ENCODE results near the gene ADCK1.

ADCK1 gene

DNA sequence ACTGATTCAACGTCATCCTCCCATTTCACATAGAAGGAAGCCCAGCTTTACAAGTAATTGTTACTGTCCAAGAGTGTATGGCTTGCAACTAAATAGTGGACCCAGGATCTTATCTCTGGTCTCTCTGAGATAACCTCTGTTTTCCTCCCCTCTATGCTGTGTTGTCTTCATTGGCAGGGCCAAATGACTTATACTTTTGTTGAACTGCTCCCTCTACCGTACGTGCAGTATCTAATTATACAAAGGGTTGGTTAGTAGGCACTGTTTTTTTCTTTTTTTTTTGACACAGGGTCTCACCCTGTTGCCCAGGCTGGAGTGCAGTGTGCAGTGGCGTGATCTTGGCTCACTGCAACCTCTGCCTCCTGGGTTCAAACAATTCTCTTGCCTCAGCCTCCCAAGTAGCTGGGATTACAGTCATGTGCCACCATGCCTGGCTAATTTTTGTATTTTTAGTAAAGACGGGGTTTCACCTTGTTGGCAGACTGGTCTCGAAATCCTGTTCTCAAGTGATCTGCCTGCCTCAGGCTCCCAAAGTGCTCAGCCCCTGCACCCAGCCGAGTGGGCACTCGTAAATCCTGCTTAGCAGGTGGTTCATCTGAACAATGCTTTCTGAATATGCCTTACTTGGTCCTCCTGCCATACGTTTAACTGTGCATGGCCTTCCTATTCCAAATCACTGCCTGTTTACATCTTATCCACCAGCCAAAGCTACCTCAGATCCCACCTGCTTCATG, 162.1 kb downstream of the ADCK1 start:
- no peak for DNase-seq

DNA sequence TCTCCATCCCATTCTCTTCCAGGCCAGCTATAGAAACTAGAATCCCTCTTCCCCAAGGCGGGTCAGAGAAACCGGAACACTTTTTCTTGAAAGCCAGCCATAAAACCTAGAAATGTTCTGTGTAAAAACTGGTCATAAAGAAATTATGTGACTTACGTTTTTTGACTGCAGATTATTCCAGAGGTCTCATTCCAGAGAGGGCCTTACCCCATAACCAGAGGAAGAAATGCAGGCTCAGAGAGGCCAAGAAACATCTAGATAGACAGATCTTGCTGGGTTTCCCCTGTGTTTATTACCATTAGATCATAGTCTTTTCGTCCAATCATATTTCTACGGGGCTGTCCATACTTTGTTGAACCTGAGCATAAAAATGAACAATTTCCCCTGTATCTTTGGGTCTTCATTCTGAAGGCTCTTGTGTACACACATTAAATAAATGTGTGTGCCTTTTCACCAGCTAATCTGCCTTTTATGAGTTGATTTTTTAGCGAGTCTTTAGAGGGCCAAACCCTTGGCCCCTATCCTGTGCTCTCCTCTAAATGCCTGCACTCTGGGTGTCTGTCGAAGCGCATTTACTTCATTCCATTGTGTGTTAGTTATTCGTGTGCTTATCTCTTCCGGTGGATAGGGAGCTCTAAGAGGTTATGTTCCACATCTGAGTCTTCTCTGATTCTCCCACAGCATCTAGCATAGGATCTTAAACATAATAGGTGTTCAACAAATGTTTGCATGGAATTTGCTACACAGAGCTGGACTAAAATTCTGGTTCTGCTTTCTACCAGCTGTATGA, 163.0 kb downstream of the ADCK1 start:
- no peak for DNase-seq

DNA sequence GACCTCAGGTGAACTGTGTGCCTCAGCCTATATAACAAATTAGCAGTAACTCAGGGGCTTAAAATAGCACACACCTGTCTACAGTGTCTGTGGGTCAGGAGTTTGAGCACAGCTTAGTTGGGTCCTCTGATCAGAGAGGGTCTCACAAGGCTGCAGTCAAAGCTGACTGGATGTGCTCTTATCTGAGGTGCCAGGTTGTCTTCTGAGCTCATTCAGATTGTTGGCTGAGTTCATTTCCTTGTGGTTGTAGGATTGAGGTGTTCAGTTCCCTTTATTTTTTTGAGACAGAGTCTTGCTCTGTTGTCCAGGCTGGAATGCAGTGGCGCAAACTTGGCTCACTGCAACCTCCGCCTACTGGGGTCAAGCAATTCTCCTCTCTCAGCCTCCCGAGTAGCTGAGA, 164.7 kb downstream of the ADCK1 start:
- DNase-seq: no peak

DNA sequence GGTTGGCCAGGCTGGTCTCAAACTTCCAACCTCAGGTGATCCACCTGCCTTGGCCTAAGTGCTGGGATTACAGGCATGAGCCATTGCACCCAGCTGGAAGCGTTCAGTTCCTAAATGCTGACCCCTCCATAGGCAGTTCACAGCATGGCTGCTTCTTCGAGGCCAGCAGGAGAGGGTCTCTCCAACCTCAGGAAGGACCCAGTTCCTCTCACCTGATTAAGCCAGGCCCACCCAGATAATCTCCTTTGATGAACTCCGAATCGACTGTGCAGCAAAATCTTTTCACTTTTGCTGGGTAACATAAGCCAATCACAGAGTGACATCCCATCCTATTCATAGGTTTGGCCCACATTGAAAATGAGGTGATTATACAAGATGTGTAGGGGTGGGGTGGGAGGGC, 165.1 kb downstream of the ADCK1 start:
- no peak for DNase-seq

DNA sequence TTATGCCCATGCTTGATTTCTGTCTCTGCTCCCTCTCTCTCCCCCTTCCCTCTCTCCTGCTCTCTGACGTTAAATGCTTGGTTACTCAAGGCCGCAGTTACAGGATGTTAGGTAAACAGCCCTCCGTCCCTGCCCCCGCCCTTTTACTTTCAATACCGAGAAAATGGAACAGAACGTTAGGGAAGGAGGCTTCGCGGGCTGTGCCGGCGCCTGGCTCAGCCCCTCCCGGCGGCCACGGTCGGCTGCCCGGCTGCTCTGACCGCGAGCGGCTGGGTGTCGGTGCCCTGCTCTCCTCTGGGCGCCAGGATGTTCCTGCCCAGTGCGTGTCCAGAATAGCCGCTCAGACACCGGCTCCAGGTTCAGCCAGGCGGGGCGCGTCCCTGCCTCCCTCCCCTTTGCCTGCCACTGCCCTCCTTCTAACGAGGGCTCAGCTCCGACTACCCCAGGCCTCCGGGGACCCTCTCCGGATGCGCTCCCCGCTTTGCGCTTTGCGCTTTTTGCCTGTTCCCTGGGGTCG, 166.1 kb downstream of the ADCK1 start:
- peak; percentile 23 for DNase-seq

DNA sequence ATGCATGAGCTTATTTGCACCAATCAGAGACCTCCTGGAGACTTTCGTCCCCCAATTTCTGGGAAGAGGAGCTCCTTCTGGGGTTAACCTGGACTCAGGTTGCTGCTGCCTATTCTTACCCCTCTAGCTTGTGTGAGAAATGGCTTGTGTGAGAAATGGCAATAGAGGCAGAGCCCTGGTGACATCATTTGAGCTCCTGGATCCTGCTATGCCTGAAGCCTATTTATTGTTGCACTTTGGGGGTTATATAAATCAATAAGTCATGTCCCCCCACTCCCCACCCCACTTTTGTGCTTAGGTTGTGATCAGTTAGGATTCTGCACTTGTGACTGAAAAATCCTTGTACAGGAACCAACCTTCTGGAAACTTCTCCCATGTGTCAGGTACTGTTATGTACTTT, 167.2 kb downstream of the ADCK1 start:
- DNase-seq: no peak

DNA sequence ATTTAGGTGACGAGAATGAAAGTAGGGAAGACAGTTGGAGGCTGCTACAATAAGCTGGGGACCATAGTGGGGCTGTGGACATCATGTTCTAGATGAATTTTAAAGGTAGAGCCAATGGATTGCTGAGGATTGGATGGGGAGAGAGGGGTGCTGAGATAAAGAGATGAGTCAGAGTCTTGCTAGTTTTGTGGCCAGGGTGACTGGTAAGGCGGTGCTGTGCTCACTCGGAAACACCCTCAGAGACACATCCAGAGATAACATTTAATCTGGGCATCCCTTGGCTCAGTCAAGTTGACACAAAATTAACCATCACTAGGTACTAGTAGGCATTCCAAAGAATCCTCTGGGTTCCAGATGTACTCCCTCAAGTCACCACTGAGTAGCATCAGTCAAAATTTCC, 170.7 kb downstream of the ADCK1 start:
- no peak for DNase-seq

DNA sequence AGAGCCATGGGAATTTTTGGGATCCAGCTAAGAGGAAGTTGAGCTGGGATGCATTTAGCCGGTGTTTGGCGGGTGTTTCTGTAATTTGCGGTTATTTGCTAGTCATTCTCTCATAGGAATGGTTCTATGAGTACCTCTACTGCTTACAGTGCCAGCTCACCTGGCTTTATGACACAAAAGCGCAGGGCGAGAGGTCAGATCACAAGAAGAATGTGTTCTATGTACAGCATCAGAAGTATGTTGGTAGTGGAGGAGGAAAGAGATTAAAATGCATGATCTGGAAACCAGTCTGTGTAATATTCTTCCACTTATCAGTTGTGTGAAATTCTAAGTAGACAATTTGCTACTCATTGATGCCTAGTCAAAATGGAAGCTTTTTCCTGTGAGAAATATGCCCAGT, 173.3 kb downstream of the ADCK1 start:
- DNase-seq: no peak

DNA sequence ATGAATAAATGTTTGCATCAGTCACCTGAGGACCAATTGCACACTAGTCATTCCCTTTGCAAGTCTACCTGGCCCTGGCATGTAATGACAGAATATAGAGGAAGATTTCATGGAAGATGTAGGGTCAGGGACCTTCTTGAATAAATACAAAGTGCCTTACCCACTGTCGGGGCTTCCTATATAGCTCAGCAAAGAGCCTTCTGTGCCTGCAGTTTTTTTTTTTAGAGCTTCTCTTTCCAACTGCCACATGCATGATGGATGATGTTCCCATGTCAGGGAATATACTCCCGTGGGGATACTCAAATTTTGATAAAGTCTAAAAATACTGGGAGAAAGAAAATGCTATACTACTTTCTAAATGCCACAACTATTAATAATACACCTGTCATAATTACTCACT, 176.7 kb downstream of the ADCK1 start:
- no peak for DNase-seq

DNA sequence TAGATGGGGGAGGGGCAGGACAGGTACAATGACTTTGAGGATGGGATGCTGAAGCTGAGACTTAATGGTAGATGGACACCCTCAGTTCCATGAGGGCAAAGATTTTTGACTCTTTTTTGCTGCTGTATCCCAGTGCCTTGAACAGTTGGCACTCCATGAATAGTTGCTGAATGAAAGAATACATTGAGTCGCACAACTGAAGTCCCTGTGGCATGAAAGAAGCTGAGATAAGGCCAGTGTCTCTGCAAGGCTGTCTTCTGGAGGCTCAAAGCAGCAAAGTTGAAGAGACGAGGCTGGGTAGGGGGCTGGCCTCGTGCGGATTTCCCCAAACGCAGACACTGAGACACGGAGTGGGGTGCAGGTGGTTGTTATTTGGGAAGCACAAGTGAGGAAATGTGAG, 179.3 kb downstream of the ADCK1 start:
- no peak for DNase-seq

DNA sequence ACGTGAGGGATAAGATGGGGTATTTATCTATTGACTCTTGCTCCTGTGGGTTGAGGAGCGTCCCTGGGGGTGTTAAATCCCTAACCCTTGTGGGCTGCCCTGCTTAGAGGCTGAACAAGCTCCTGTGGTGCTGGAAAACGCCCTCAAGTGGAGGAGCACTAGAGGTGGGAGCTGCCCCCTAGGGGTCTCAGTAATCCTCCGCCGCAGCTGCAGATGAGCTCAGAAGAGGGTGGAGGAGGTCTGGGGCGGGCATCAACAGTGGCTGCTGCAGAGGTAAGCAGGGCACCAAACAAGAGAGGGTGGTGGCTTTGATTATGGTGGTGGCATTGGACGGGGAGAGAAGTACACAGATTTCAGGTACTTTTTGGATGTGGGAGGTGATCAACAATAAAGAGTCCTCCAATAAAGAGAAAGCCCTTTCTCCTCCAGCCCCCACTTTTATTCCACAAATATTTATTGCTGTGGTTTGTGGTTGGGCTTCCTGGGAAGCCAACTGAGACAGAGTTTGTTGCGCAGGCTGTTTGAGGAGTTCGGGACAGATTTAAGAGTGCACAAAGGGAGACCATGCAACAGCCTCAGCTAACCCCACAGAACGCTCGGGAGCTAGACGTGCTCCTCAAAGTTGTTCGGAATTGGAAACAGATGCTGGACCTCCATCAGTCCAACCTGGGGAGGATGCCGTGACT, 179.9 kb downstream of the ADCK1 start:
- DNase-seq: no peak

DNA sequence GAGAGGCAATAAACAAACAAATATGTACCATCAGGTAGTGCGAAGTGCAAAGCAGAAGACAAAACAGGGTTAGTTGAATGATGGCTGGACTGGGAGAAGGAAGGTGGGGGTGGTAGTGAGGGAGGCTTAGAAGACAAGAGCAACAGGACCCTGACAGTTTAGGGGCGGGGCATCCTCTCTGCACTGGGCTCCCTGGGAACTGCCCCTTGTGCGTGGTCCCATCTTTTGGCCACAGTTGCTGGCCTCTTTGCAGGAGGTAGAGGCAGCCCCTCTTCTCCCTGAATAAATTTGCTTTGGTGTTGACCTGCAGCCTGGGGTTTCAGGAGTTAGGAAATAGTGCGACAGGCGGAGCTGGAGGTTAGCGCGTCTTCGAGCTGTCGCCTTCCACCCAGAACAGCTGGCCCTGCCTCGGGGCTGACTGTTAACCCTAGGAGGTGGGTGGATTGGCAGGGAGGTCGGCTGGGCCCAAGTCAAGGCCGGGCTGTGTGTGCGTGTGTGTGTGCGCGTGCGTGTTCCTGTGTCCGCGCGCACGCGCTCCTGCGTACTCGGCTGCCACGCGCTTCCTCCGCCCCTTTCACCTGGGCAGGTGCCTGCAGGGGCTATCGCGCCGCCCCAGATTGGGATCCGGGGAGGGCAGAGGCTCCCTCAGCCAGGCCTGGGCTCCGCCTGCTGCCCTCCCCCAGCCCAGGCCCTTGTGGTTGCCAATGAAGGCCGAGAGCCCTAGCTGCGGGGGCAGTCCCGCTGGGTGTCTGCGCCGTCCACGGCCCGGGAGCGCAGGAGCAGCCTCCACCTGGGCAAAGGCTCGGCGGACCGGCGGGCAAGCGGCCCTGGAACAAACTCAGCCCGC, 180.8 kb downstream of the ADCK1 start:
- no peak for DNase-seq
